Activated CD8-positive, alpha-beta memory T cell treated with anti-CD3 and anti-CD28 coated beads, Interleukin-2, amount 50 U/mL, for 24 hours (primary cell): ENCODE data around the gene PIP5K1B.
"Not testable (repeated sequence)": the region's sequence is repeated elsewhere in the genome, so short reads cannot be mapped to it uniquely, and the experiment has no call there.

ENCODE experiments used
- DNase-seq: peaks from one replicate; pipeline ENCODE4 v3.0.0-alpha.2; 2020; ENCODE audit errors: extremely low read depth

PIP5K1B gene

DNA sequence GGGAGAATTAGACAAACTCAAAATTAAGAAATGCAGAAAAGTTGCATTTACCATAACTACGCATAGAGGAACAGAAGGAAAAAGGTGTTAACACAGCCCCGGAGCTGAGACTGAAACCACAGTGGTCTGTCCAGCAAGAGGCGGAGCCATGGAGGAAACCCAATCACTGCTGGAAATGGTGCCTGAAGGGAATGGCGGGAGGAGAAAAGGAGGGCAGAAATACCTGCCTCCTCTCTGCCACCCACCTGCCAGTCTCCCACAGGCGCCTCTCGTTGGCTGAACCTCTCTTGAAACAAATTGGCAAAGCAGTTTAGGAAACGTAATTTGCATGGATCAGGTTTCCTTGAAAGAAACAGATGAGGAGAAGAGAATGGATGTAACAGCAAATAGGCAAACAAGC, 318.6 kb downstream of the PIP5K1B start:
- DNase-seq, result no peak

DNA sequence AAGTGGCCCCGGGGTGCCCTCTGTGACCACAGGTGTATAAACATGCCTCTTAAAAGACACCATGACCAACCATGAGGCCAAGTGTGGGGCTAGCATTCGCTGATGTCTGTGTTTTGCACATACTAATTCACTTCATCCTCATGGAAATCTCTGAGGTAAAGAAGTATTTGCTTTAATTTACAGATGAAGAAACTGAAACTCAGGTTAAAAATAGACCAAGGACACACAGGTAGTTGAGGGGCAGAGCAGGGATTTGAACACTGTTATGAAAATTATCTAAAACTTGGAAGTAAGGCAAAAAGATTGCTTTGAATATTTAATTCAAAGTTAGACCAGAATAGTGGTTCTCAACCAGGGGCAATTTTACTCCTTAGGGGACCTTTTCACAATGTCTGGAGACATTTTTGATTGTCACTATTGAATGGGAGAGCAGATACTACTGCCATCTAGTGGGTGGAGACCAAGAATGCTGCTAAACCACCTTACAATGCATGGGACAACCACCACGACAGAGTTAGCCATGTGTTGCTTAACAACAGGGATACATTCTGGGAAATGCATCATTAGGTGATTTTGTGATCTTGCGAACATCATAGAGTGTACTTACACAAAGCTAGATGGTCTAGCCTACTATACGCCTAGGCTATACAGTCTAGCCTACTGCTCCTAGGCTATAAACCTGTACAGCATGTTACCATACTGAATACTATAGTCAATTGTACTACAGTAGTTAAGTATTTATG, 322.5 kb downstream of the PIP5K1B start:
- no peak for DNase-seq

DNA sequence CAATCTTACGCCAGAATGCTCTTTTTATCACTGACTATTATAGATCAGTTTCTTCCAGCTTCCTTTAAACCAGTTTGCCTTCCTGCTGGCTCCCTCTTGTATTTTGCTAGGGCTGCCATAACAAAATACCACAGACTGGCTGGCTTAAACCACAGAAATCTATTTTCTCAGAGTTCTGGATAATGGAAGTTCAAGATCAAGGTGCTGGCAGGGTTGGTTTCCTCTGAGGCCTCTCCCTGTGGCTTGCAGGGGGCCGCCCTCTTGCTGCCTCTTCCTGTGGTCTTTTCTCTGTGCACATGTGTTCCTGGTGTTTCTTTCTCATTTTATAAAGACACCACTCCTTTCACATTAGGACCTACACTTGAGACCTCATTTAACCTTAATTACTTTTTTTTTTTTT, 323.7 kb downstream of the PIP5K1B start:
- no peak for DNase-seq

DNA sequence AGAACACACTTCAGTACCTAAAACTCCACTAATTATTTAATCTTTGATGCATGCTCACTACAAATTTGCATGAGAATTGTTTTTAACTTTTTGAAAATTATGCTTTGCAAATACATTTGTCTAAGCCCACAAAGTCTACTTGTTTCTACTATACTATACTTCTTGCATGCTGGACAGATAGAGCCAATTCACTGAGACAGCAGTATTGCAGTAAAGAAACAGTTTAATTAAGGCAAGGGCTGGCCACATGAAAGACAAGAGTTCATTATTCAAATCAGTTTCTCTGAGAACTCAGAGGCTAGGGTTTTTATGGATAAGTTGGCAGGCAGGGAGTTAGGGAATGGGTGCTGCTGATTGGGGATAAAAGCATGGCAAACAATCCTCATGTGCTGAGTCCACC, 324.5 kb downstream of the PIP5K1B start:
- no peak for DNase-seq

DNA sequence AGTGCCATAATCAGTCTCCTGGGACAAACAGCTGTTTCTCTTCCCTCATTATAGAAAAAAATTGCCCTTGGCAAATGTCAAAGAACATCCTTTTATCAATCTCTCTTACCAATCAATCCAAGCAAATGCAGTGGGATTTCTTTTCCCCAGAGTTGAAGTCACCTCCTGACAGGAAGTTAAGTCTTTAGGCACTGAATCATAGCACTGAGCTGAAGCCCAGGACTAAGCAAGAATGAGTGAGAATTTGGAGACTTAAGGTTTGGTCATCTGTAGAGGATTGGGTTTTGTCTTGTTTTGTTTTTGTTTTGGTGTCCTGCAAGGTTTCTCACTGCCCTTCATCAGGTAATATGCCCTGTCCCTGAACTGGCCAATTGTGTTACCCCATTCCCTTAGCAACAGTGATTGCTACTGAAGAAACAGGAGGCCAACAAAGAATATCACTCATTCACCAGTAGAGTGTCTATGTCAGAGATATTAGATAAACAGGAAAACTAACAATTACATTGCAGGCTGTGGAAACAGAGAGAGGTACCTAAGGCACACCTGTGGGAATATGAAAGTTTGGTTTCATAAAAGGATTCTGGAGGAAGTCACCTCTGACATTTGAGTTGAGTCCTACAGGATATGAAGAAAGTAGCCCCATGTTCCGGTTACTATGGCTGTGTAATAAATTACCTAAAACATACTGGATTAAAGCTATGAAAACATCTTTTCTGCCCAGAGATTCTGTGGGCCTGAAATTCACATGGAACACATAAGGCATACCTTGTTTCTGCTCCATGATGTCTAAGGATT, 326.0 kb downstream of the PIP5K1B start:
- no peak for DNase-seq

DNA sequence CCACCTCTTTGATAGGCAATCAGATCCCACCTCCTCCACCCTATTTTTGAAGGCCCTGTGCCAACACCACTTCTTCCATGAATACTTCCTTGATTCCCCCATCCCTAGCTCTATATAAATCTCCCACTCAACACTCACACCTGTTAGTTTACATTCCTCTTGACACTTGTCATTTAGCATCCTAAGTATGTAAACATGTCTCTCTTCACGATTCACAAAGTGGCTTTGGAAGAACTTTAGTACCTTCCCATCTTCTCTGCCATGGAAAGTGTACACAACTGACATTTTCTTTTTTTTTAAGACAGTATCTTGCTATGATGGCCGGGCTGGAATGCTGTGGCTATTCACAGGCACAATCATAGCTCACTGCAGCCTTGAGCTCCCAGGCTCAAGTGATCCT, 329.0 kb downstream of the PIP5K1B start:
- no peak for DNase-seq

DNA sequence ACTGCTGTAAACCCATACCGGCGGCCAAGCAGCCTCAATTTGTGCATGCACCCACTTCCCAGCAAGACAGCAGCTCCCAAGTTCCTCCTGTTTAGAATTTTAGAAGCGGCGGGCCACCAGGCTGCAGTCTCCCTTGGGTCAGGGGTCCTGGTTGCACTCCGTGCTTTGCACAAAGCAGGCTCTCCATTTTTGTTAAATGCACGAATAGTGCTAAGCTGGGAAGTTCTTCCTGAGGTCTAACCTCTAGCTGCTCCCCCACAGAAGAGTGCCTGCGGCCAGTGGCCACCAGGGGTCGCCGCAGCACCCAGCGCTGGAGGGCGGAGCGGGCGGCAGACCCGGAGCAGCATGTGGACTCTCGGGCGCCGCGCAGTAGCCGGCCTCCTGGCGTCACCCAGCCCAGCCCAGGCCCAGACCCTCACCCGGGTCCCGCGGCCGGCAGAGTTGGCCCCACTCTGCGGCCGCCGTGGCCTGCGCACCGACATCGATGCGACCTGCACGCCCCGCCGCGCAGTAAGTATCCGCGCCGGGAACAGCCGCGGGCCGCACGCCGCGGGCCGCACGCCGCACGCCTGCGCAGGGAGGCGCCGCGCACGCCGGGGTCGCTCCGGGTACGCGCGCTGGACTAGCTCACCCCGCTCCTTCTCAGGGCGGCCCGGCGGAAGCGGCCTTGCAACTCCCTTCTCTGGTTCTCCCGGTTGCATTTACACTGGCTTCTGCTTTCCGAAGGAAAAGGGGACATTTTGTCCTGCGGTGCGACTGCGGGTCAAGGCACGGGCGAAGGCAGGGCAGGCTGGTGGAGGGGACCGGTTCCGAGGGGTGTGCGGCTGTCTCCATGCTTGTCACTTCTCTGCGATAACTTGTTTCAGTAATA, 330.6 kb downstream of the PIP5K1B start, which contains the start of gene FXN:
Gene FXN (plus strand): TSS at position 315 of the 871 bp plus-strand sequence. CDS start 31 bp downstream, at position 346.
- peak; percentile 57 for DNase-seq

DNA sequence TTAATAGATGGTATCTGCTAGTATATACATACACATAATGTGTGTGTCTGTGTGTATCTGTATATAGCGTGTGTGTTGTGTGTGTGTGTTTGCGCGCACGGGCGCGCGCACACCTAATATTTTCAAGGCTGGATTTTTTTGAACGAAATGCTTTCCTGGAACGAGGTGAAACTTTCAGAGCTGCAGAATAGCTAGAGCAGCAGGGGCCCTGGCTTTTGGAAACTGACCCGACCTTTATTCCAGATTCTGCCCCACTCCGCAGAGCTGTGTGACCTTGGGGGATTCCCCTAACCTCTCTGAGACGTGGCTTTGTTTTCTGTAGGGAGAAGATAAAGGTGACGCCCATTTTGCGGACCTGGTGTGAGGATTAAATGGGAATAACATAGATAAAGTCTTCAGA, 331.3 kb downstream of the PIP5K1B start:
- no peak for DNase-seq

DNA sequence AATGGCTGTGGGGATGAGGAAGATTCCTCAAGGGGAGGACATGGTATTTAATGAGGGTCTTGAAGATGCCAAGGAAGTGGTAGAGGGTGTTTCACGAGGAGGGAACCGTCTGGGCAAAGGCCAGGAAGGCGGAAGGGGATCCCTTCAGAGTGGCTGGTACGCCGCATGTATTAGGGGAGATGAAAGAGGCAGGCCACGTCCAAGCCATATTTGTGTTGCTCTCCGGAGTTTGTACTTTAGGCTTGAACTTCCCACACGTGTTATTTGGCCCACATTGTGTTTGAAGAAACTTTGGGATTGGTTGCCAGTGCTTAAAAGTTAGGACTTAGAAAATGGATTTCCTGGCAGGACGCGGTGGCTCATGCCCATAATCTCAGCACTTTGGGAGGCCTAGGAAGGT, 331.8 kb downstream of the PIP5K1B start:
- no peak for DNase-seq

DNA sequence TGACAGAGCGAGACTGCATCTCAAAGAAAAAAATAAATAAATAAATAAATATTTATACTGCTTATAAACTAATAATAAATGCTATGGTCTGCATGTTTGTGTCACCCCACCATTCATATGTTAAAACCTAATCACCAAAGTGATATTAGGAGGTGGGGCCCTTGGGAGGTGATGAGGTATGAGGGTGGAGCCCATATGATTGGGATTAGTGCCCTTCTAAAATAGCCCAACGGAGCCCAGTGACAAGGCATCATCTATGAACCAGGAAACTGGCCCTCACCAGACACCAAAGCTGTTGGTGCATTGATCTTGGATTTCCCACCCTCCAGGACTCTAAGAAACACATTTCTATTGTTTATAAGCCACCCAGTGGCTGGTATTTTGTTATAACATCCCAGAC, 335.6 kb downstream of the PIP5K1B start:
- DNase-seq, result no peak

DNA sequence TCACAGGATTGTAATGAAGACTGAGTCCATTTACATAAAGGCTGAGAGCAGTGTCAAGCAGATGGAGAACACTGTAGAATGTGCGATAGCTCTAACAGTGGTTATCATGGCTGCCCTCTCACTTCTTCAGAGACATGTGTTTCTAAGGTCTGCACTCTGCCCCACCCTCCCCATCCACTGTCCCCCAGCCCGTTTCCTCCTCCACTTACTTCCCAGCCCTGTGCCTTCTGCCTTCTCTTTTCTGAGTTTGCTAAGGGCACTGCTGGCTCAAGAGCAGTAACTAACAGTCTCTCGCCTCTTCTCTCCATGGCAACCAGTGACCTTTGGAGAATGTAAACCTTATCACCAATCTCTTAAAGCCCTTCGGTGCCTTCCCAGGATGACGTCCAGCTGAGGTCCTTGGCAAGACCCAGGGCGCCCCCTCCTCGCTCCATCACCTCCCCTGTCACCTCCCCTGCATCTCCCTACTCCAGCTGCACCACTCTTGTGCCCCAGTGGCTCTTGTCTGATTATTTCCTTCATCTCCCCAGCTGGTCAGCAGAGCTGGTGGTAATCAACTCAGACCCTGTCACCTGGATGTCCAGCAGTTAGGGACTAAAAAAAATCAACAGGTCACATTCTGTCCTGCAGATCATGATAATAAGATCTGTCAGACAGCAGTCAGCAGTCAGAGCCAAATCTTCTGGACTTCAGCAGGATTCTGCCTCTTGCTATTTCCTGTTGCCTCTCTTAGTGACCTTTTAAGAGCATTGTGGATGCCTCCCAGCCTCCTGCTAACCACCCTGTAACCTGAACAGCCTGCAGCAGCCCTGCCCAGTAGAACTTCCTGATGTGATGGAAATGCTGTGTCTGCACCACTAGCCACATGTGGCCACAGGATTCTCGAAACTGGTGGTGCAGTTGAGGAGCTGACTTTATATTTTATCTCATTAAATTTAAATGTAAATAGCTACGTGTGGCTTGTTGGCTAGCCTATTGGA, 339.5 kb downstream of the PIP5K1B start:
- DNase-seq, result no peak

DNA sequence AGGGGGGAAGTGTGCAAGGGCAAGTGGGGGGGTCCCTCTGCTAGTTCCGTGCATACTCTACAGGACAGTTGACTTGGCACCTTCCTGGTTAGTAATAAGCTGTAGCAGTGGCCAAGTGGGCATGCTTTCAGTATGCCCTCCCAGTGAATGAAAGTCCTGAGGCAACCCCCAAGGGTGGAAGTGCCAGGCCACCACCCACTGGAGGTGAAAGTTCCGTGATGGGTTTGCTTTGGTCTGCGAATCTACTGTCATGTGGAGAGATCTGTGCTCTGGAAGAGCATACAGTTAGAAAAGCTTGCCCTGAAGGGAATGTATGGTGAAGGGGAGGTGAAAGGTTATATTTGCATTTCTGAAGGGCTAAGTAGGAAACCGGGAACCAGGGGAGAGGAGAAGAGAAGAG, 340.8 kb downstream of the PIP5K1B start:
- no peak for DNase-seq

DNA sequence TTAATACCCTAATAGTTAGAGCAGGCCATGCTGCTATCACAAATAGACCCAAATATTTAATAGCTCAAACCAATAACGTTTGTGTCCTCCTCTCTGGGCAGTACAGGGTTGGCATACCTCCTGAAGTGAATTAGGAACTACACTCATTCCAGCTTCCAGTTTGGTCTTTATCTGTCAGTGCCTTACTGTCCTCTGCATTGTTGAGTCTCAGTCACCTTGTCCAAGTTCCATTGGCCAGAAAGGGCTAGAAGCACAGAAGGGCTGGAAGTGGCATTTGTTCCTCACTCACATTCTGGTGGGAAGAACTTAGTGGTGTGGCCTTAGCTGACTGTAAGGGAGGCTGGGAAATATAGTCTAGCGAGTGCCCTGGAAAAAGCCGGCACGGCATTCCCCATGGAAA, 341.7 kb downstream of the PIP5K1B start:
- DNase-seq, result no peak

DNA sequence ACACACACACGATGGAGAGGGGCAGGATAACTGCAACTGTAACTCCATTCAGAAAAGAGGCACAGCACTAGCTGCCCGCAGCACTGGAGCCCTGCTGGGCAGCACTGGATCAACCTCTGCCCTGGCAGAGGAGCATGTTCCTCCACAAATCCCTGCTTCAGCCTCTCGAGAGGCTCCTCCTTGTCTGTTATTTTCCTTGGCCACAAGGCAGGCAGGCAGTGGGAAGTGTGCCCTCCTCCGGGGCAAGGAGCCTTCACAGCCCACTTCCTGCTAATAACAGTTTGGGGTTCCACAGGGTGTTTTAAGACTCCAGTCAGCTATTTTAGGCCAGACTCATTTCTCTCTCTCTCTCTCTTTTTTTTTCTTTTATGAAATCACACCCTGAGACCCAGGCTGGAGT, 342.3 kb downstream of the PIP5K1B start:
- no peak for DNase-seq

DNA sequence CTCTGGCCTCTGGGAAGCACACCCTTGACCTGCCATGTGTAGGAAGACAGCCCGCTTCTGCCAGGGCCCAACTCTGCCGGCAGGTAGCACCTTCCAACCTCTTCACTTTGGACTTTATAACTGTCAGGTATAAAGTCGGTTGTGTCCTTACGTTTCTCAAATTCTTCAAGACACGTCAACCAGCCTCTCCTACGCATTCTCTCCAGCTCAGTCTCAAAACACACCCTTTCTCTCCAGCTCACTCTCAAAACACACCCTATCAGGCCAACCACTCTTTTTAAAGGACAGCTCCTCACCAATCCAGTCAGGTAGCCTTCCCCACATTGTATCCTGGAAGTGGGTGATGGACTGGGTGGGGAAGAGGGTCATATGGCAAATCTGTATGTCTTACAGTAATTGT, 344.1 kb downstream of the PIP5K1B start:
- no peak for DNase-seq

DNA sequence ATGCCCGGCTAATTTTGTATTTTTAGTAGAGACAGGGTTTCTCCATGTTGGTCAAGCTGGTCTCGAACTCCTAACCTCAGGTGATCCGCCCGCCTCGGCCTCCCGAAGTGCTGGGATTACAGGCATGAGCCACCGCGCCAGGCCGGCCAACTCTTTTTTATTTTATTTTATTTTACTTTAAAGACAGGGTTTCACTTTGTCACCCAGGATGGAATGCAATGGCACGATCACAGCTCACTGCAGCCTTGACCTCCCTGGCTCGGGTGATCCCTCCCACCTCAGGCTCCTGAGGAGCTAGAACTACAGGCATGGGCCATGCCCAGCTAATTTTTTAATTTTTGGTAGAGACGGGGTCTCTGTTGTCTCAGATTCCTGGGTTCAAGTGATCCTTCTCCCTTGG, 345.9 kb downstream of the PIP5K1B start:
- not testable (repeated sequence) for DNase-seq

DNA sequence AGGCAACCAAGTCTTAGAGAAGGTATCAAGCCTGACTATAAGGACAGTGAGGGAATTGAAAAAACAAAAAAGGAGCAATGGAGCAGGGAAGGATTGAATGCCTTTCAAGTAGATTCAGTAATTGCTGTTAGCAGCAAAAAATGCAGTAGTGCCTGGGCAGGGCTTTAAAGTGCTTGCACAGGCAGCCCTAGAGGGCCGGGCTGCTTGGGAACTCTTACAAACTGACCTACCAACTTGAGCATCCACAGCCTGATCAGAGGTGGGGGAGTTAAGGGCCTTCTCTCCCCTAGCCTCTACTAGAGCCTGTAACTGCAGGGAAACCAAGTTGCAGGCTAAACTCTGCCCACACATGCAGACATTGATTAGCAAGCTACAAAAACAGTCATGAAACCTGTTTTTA, 349.9 kb downstream of the PIP5K1B start:
- DNase-seq, result no peak

DNA sequence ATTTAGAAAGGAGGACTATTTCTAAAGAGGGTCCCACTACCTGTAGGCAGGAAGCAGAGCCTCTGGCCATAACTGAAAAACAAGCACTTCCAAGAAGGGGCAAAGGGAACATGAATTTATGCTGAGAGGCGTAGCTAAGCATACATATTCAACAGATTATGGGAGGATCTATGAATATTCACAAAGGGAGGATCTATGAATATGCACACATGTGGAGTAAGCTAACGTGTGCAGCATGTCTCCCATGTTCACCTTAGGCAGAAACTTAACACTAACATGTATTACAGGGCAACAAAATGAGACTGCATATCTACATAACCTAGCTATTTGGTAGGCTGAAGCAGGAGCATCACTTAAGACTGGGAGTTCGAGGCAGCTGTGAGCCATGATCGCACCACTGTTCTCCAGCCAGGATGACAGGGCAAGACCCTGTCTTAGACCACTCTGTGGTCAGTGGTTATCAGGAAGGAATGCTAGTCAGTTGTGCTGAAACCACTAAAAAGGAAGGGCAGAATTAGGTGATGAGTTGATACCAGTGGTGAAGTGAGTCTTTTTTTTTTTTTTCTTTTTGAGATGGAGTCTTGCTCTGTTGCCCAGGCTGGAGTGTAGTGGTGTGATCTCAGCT, 351.3 kb downstream of the PIP5K1B start:
- DNase-seq, result no peak

DNA sequence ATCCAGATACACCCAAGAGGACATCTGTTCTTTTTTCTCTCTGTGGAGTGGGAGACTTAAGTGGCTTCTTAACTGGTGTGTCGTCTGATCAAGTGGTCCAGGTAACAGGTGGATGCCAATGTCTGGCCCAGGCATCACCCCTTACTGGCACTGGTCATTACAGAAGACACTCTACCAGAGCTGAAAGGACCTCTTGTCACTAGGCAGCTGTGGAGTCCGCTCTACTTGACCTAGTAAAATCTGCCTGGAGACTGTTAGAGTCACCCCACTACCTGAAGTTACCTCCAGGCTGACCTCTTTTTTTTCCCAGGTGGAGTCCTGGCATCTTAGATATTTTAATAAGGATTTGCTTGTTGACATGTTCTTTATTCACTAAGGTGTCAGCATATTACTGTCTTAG, 353.1 kb downstream of the PIP5K1B start:
- DNase-seq, result no peak
